Activated T-helper 2 cell treated with anti-CD3 and anti-CD28 coated beads, Interferon-gamma antibody, Interleukin-2, Interleukin-4, amounts not matched to agents 10 μg/mL and 5 μg/mL and 100 μg/mL, durations not matched to agents 14 hours and 24 hours and 36 hours (primary cell): Measurements from ENCODE around the gene CASZ1. TPM values are rescaled to one million over a fixed set of nuclear protein-coding genes. Genes with fewer than 3 reads are reported as not detected.

ENCODE experiments used
- DNase-seq: peaks from one replicate; pipeline ENCODE4 v3.0.0; 2021; ENCODE audit warnings: low spot score
- H3K27ac Mint-ChIP-seq: one replicate; pipeline ENCODE4 v1.8.0; 2021; ENCODE audit warnings: mixed read lengths
- H3K27me3 Mint-ChIP-seq: one replicate; pipeline ENCODE4 v1.8.0; 2021; ENCODE audit warnings: low read depth, mixed read lengths
- H3K36me3 Mint-ChIP-seq: one replicate; pipeline ENCODE4 v1.8.0; 2021; ENCODE audit warnings: low read depth, mixed read lengths
- H3K4me1 Mint-ChIP-seq: one replicate; pipeline ENCODE4 v1.8.0; 2021; ENCODE audit warnings: low read depth, mixed read lengths
- H3K4me3 Mint-ChIP-seq: one replicate; pipeline ENCODE4 v1.8.0; 2021; ENCODE audit warnings: low read depth, mild to moderate bottlenecking, moderate library complexity, mixed read lengths
- H3K9me3 Mint-ChIP-seq: one replicate; pipeline ENCODE4 v1.8.0; 2021; ENCODE audit warnings: mixed read lengths
- intact Hi-C: fragments of 100-400 bp; cut with micrococcal nuclease; formaldehyde crosslinking; loops from one replicate; pipeline ENCODE4 v1.15.1; 2023
- total RNA-seq: library from RNA; stranded (reverse); gene quantifications from 2 replicates; pipeline ENCODE4 v1.2.3, GENCODE V29; 2022

The CASZ1 gene
- total RNA-seq, 1 donor from 2014 or later, result 9.9 TPM

DNA sequence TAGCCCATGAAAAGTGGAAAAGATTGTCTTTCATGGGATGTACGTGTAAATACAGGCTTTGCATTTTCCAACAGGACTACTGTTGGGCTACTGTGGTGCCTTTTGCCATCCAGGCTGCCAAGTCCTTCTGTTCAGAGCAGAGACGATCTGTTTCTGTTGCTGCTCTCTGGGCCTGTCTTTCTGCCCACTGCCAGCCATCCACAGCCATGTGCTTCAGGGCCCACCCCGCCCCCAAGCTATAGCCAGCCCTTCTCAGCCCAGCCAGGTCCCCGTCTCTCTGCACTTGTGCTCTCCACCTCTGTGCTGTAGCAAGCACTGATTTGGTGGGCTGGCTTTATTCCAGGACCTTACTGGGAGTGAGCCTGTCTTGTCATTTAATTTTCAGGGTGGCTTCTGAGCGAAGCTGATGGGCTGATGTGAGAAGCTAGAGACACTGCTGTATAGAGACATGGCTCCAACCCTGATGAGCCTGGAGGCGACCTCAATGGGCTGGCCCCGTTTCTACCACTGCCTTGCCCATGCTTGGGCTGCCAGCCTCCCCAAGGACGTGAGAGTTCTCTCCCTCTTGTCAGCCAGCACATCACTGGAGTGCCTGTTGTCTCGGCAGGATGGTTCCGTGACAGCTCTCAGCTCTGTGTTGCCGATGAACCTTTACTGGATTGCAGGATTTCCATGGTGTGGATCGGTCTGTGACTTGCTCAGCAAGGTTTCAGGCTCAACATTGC, 183.8 kb downstream of the CASZ1 start:
- no peaks in the 10 kb centered on the region for H3K4me1 Mint-ChIP-seq
- intact Hi-C loops, result no loop called here
- H3K9me3 Mint-ChIP-seq, result no peaks in the 10 kb centered on the region
- DNase-seq, result no peak
- H3K27me3 Mint-ChIP-seq, result no peaks in the 10 kb centered on the region
- no peak overlapping the region for H3K27ac Mint-ChIP-seq
- H3K4me3 Mint-ChIP-seq, result no peak overlapping the region
- H3K36me3 Mint-ChIP-seq, result no peaks in the 10 kb centered on the region

GRCh38 chr1:10610901-10611600, 185.4 kb downstream of the CASZ1 start:
- H3K27ac Mint-ChIP-seq, result no peak overlapping the region
- no peak for DNase-seq
- no peaks in the 10 kb centered on the region for H3K27me3 Mint-ChIP-seq
- H3K9me3 Mint-ChIP-seq, result no peaks in the 10 kb centered on the region
- H3K36me3 Mint-ChIP-seq, result no peaks in the 10 kb centered on the region
- no peak overlapping the region for H3K4me3 Mint-ChIP-seq
- no peaks in the 10 kb centered on the region for H3K4me1 Mint-ChIP-seq
- intact Hi-C loops, result no loop called here

DNA sequence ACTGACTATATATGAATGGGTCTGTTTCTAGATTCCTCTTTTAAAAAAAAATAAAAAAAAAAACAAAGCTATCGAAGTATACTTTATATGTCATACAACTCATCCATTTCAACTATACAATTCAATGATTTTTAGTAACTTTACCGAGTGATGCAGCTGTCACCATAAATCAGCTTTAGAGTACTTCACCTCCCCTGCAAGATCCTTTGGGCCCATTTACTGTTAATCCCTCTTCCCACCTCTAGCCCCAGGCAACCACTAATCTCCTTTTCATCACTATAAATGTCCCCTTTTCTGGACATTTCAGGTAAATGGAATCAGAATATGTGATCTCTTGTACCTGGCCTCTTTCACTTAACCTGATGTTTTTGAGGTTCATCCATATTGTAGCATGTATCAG, 187.8 kb downstream of the CASZ1 start:
- no peak overlapping the region for H3K27ac Mint-ChIP-seq
- H3K4me1 Mint-ChIP-seq, result no peaks in the 10 kb centered on the region
- no peaks in the 10 kb centered on the region for H3K9me3 Mint-ChIP-seq
- no peak for DNase-seq
- intact Hi-C loops, result no loop called here
- no peaks in the 10 kb centered on the region for H3K36me3 Mint-ChIP-seq
- no peak overlapping the region for H3K4me3 Mint-ChIP-seq
- no peaks in the 10 kb centered on the region for H3K27me3 Mint-ChIP-seq

- Mint-ChIP-seq H3K36me3 (no peaks in the 10 kb centered on the region), H3K4me1 (no peaks in the 10 kb centered on the region), H3K27ac (no peak overlapping the region), H3K9me3 (no peaks in the 10 kb centered on the region), H3K27me3 (no peaks in the 10 kb centered on the region), H3K4me3 (no peak overlapping the region)
- no peak for DNase-seq
- intact Hi-C loops, result no loop called here
Measured at GRCh38 chr1:10607228-10607627, 189.2 kb downstream of the CASZ1 start.

GRCh38 chr1:10606064-10606463, 190.4 kb downstream of the CASZ1 start:
- no peak for DNase-seq
- Mint-ChIP-seq H3K4me1 (no peaks in the 10 kb centered on the region), H3K36me3 (peaks cover 3% of the 10 kb centered on the region), H3K9me3 (no peaks in the 10 kb centered on the region), H3K4me3 (no peak overlapping the region), H3K27ac (no peak overlapping the region), H3K27me3 (no peaks in the 10 kb centered on the region)
- intact Hi-C loops, result no loop called here

DNA sequence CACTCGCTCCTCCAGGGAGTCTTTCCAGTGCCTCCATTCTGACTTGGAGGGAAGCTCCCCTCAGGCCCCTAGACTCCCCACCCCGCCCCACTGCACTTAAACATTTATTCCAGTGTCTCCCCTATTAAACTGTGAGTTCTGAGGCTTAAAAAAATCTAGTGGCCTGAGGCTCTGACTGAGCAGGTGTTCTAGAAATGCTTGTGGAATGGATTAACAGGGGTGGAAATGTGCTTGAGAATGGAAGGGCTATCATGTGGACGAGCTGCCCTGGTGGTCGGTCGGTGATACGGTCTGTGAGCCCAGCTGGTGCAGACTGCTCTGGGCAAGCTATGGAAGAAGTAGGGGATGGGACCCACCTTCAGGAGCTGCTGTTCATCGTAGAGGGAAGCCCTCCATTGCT, 191.5 kb downstream of the CASZ1 start:
- H3K36me3 Mint-ChIP-seq, result peaks cover 3% of the 10 kb centered on the region
- no peak overlapping the region for H3K27ac Mint-ChIP-seq
- intact Hi-C loops, result no loop called here
- H3K9me3 Mint-ChIP-seq, result no peaks in the 10 kb centered on the region
- no peaks in the 10 kb centered on the region for H3K27me3 Mint-ChIP-seq
- no peak for DNase-seq
- no peak overlapping the region for H3K4me3 Mint-ChIP-seq
- no peaks in the 10 kb centered on the region for H3K4me1 Mint-ChIP-seq

- no peak for DNase-seq
- no peaks in the 10 kb centered on the region for H3K27me3 Mint-ChIP-seq
- no peaks in the 10 kb centered on the region for H3K4me1 Mint-ChIP-seq
- no peak overlapping the region for H3K27ac Mint-ChIP-seq
- intact Hi-C loops, result no loop called here
- no peak overlapping the region for H3K4me3 Mint-ChIP-seq
- peaks cover 3% of the 10 kb centered on the region for H3K36me3 Mint-ChIP-seq
- H3K9me3 Mint-ChIP-seq, result no peaks in the 10 kb centered on the region
Measured at GRCh38 chr1:10602936-10603335, 193.5 kb downstream of the CASZ1 start.

- Mint-ChIP-seq H3K27ac (no peak overlapping the region), H3K9me3 (no peaks in the 10 kb centered on the region), H3K27me3 (no peaks in the 10 kb centered on the region), H3K36me3 (peaks cover 3% of the 10 kb centered on the region), H3K4me1 (no peaks in the 10 kb centered on the region), H3K4me3 (no peak overlapping the region)
- no peak for DNase-seq
- intact Hi-C loops, result no loop called here
Measured at GRCh38 chr1:10601342-10602070, 194.9 kb downstream of the CASZ1 start.

GRCh38 chr1:10599194-10599861, 197.1 kb downstream of the CASZ1 start:
- no peak overlapping the region for H3K4me3 Mint-ChIP-seq
- no peak overlapping the region for H3K27ac Mint-ChIP-seq
- peaks cover 3% of the 10 kb centered on the region for H3K36me3 Mint-ChIP-seq
- DNase-seq, result no peak
- H3K27me3 Mint-ChIP-seq, result no peaks in the 10 kb centered on the region
- no peaks in the 10 kb centered on the region for H3K9me3 Mint-ChIP-seq
- peaks cover 2% of the 10 kb centered on the region for H3K4me1 Mint-ChIP-seq
- intact Hi-C loops, result no loop called here

GRCh38 chr1:10598389-10598702, 198.1 kb downstream of the CASZ1 start:
- no peaks in the 10 kb centered on the region for H3K9me3 Mint-ChIP-seq
- H3K27me3 Mint-ChIP-seq, result no peaks in the 10 kb centered on the region
- no peak overlapping the region for H3K4me3 Mint-ChIP-seq
- no peak for DNase-seq
- peaks cover 2% of the 10 kb centered on the region for H3K4me1 Mint-ChIP-seq
- intact Hi-C loops, result no loop called here
- H3K36me3 Mint-ChIP-seq, result peaks cover 3% of the 10 kb centered on the region
- H3K27ac Mint-ChIP-seq, result no peak overlapping the region

DNA sequence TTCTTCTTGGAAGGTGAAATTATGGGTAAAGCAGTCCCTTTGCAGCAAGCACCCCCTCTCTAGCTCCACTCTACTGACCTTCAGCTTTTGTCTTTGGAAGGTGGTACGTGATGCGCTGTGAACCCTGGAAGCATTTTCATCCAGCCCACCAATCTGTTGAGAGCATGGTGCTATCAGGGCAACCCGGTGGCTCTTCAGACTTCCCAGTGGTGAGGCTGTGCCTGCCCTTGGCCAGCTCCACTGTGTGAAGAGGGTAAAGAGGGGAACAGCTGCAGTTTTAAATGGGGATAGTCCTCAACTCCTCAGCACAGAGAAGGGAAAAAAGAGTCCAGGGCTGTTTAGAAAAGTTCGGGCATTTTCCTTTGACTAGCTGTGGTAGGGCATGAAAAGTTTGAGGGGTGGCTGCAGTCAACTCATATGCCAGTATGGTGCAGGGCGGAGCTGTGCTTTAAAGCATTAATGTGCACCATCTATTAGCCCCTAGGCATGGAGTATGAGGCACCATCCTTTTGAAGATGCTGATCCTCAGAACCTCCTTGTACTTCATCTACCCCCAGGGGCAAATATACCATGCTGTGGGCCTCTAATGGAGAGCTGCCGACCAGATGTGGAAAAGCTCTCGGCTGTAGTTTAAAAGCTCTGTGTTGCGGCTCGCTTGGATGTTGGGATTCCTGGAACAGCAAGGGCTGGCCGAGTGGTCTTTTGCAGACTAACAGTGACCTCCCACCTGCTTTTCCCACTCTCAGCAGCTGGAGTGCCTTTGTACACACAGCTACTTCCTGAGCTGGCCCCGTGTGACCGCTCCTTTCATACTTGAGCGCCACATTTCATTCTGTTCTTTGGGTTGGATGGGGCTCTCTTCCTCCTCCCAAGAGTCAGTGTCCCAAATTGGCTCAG, 198.7 kb downstream of the CASZ1 start:
- Mint-ChIP-seq H3K4me1 (peaks cover 2% of the 10 kb centered on the region), H3K36me3 (peaks cover 3% of the 10 kb centered on the region), H3K27ac (no peak overlapping the region), H3K27me3 (no peaks in the 10 kb centered on the region), H3K9me3 (no peaks in the 10 kb centered on the region), H3K4me3 (no peak overlapping the region)
- intact Hi-C loops, result no loop called here
- no peak for DNase-seq

GRCh38 chr1:10596780-10597179, 199.7 kb downstream of the CASZ1 start:
- Mint-ChIP-seq H3K27me3 (no peaks in the 10 kb centered on the region), H3K4me3 (no peak overlapping the region), H3K27ac (no peak overlapping the region), H3K36me3 (peaks cover 3% of the 10 kb centered on the region), H3K4me1 (peaks cover 2% of the 10 kb centered on the region), H3K9me3 (no peaks in the 10 kb centered on the region)
- intact Hi-C loops, result no loop called here
- DNase-seq, result no peak
